Osteocyte (in vitro differentiated cells): ENCODE measurements around the gene SIGLEC11. TPM values are rescaled to one million over a fixed set of nuclear protein-coding genes. Genes with fewer than 3 reads are reported as not detected.

Experiments used
- DNase-seq: peaks from one replicate; pipeline ENCODE4 v3.0.0; 2021; ENCODE audit warnings: mixed read lengths; ENCODE audit not compliant: unreplicated experiment; ENCODE audit errors: extremely low spot score
- H3K27ac Mint-ChIP-seq: one replicate; pipeline ENCODE4 v1.8.0; 2021; ENCODE audit warnings: mild to moderate bottlenecking, mixed read lengths; ENCODE audit not compliant: unreplicated experiment
- H3K27me3 Mint-ChIP-seq: one replicate; pipeline ENCODE4 v1.8.0; 2021; ENCODE audit warnings: mixed read lengths; ENCODE audit not compliant: unreplicated experiment
- H3K36me3 Mint-ChIP-seq: one replicate; pipeline ENCODE4 v1.8.0; 2021; ENCODE audit warnings: mixed read lengths; ENCODE audit not compliant: unreplicated experiment
- H3K4me1 Mint-ChIP-seq: one replicate; pipeline ENCODE4 v1.8.0; 2021; ENCODE audit warnings: mixed read lengths; ENCODE audit not compliant: unreplicated experiment
- H3K4me3 Mint-ChIP-seq: one replicate; pipeline ENCODE4 v1.8.0; 2021; ENCODE audit warnings: mild to moderate bottlenecking, moderate library complexity, mixed read lengths; ENCODE audit not compliant: unreplicated experiment
- H3K9me3 Mint-ChIP-seq: one replicate; pipeline ENCODE4 v1.8.0; 2021; ENCODE audit warnings: mixed read lengths; ENCODE audit not compliant: unreplicated experiment
- CTCF ChIP-seq: fragments of 200-600 bp; sonication (generic); IDR thresholded peaks from 2 replicates; pipeline ENCODE4 v1.5.0; 2021; ENCODE audit warnings: antibody characterized with exemption, mild to moderate bottlenecking, moderate library complexity
- total RNA-seq: library from RNA; stranded (reverse); gene quantifications from 2 replicates; pipeline ENCODE4 v1.2.1, GENCODE V29; 2021

The SIGLEC11 gene
- total RNA-seq, 1 donor from 2014 or later, result not detected

- no peak overlapping the region for H3K4me3 Mint-ChIP-seq
- H3K36me3 Mint-ChIP-seq, result no peaks in the 10 kb centered on the region
- peaks cover 13% of the 10 kb centered on the region for H3K27me3 Mint-ChIP-seq
- no peak for TF ChIP-seq CTCF
- H3K4me1 Mint-ChIP-seq, result peaks cover 2% of the 10 kb centered on the region
- no peak for DNase-seq
- no peaks in the 10 kb centered on the region for H3K9me3 Mint-ChIP-seq
- H3K27ac Mint-ChIP-seq, result no peak overlapping the region
Observed at GRCh38 chr19:49940482-49940791, 20.5 kb downstream of the SIGLEC11 start.

- H3K27me3 Mint-ChIP-seq, result peaks cover 13% of the 10 kb centered on the region
- no peaks in the 10 kb centered on the region for H3K36me3 Mint-ChIP-seq
- no peak overlapping the region for H3K4me3 Mint-ChIP-seq
- no peak for DNase-seq
- TF ChIP-seq CTCF, result no peak
- peaks cover 2% of the 10 kb centered on the region for H3K4me1 Mint-ChIP-seq
- no peaks in the 10 kb centered on the region for H3K9me3 Mint-ChIP-seq
- no peak overlapping the region for H3K27ac Mint-ChIP-seq
Observed at GRCh38 chr19:49939721-49940481, 21.1 kb downstream of the SIGLEC11 start.

- H3K36me3 Mint-ChIP-seq, result no peaks in the 10 kb centered on the region
- peaks cover 12% of the 10 kb centered on the region for H3K27me3 Mint-ChIP-seq
- H3K4me3 Mint-ChIP-seq, result no peak overlapping the region
- TF ChIP-seq CTCF, result no peak
- peaks cover 2% of the 10 kb centered on the region for H3K4me1 Mint-ChIP-seq
- H3K27ac Mint-ChIP-seq, result no peak overlapping the region
- no peak for DNase-seq
- no peaks in the 10 kb centered on the region for H3K9me3 Mint-ChIP-seq
Observed at GRCh38 chr19:49938662-49939061, 22.3 kb downstream of the SIGLEC11 start.

DNA sequence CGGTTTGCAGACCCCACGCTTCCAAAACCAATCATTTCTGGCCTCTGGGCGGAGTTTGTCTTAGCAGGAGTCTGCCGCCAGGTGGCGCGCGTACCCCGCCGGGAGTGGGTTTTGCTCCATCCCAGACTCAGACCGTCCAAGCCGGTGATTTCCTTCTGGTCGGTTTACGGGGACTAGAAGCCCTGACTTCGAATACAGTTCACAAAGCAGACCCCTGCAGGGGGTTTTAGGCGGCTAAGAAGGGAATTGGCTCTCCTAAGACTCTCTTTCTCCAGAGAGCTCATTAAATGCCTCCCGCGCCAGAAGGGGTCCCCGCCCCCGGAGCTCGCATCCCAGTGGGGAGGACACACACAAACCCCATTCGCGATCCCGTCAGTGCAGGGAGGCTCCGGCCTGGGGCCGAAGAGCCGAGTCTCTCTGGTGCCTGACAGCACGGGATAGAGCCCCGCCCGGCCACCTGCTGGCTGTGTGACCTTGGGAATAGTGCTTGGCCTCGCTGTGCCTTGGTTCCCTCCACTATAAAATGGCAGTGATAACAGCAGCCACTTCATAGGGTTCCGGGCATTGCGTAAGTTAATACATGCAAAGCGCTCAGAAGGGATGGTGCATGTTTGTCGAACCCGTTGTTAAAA is 23.1 kb downstream of the SIGLEC11 start:
- H3K9me3 Mint-ChIP-seq, result no peaks in the 10 kb centered on the region
- peaks cover 4% of the 10 kb centered on the region for H3K27me3 Mint-ChIP-seq
- peaks cover 2% of the 10 kb centered on the region for H3K4me1 Mint-ChIP-seq
- H3K36me3 Mint-ChIP-seq, result peaks cover 3% of the 10 kb centered on the region
- DNase-seq, result peak; percentile 95
- TF ChIP-seq CTCF, result peak; percentile 97
- no peak overlapping the region for H3K27ac Mint-ChIP-seq
- H3K4me3 Mint-ChIP-seq, result no peak overlapping the region

DNA sequence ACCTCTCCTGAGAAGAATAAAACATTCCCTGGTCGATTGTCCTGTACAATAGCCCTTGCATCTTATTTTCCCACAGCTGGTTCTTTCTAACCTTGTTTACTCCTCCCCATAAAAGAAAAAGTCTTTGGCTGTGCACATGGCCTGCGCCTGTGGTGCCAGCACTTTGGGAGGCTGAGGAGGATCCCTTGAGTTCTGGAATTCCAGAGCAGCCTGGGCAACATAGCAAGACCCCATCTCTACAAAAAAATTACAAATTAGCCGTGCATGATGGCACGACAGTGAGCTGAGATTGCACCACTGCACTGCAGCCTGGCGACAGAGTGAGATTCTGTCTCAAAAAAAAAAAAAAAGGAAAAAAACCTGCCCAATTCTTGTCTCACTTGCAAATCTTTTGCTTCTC is 24.4 kb downstream of the SIGLEC11 start:
- no peak for TF ChIP-seq CTCF
- Mint-ChIP-seq H3K4me3 (no peak overlapping the region), H3K36me3 (peaks cover 9% of the 10 kb centered on the region), H3K27me3 (no peaks in the 10 kb centered on the region), H3K9me3 (no peaks in the 10 kb centered on the region), H3K4me1 (peaks cover 2% of the 10 kb centered on the region), H3K27ac (no peak overlapping the region)
- DNase-seq, result no peak
